GM12872 (cell line): ENCODE measurements around the gene FAR1.

Experiments
- TF ChIP-seq, protein P1 (sequence below): IDR thresholded peaks from 3 replicates; pipeline ENCODE4 v1.5.1; 2011; ENCODE audit warnings: low read depth, mild to moderate bottlenecking, low read length, moderate library complexity; ENCODE audit not compliant: insufficient read depth

FAR1 gene

DNA sequence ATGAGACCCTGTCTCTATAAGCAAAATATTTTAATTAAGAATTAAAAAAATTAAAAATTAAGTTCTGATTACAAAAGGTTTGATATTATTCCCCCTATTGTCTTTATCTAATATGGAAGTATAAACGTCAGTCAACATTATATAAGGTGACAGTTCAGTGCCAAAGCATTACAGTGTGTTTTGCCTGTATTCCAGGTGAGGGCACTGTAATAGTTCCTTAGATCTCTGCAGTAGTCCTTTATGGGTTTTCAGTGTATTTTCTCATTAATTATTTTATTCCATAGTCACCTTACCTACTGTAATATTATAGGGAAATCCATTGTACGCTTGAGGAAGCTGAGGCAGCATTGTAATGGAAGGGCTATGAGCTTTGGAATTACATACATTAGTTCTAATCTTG, 33.0 kb downstream of the FAR1 start:
- TF ChIP-seq, protein P1, sequence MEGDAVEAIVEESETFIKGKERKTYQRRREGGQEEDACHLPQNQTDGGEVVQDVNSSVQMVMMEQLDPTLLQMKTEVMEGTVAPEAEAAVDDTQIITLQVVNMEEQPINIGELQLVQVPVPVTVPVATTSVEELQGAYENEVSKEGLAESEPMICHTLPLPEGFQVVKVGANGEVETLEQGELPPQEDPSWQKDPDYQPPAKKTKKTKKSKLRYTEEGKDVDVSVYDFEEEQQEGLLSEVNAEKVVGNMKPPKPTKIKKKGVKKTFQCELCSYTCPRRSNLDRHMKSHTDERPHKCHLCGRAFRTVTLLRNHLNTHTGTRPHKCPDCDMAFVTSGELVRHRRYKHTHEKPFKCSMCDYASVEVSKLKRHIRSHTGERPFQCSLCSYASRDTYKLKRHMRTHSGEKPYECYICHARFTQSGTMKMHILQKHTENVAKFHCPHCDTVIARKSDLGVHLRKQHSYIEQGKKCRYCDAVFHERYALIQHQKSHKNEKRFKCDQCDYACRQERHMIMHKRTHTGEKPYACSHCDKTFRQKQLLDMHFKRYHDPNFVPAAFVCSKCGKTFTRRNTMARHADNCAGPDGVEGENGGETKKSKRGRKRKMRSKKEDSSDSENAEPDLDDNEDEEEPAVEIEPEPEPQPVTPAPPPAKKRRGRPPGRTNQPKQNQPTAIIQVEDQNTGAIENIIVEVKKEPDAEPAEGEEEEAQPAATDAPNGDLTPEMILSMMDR: no peak

DNA sequence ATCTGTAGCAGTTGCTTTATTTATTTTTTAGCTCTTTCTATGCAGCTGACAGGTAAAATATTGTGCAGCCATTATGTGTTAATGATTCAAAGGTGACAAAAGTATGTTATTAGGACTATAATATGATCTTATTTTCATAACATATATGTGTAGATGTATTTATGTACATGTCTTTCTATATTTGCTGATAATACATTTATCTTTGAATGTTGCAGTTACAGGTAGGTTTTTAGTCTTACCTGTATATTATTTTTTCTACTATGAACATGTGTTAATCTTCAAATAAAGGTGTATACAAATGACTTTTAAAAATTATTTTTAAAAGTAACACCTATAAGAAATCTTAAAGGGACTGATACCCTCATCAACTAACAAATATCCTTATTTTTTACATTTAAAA, 33.6 kb downstream of the FAR1 start:
- TF ChIP-seq, protein P1: no peak

DNA sequence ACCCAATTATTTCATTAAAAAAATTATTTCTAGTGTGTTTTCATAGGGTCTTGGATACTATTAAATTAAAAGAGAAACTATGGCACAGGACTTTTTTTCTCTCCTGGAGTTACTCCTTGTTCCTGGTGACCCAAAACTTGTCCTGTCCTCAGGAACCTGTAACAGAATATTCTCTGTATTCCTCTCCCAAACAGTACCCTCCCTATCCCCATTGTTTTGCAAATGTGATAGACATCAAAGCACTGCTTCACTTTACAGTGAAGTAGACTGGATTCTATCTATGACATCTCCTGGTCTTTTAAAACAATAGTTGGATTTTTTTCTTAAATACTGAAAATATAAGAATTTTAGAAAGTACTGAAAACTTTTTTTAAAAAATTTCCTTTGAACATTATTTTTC, 37.2 kb downstream of the FAR1 start:
- TF ChIP-seq, protein P1: no peak

DNA sequence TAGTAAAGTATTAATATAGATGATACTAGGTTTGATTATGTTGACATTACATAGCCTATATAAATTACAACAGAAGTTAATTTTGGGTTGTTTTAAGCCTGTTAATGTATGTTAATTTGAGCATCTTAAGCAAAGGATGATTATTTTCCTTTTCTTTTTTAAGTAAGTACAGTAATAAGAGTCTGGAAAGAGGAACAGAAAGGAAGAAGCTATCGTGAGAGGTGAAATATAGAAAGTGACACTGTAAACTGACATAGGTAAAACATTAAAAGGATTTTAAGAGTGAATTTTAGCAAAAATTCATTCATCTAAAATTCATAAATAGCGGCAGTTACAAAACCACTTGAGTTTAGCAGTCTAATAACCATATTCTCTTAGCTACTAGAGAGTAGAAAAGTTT, 45.5 kb downstream of the FAR1 start:
- TF ChIP-seq, protein P1: no peak

DNA sequence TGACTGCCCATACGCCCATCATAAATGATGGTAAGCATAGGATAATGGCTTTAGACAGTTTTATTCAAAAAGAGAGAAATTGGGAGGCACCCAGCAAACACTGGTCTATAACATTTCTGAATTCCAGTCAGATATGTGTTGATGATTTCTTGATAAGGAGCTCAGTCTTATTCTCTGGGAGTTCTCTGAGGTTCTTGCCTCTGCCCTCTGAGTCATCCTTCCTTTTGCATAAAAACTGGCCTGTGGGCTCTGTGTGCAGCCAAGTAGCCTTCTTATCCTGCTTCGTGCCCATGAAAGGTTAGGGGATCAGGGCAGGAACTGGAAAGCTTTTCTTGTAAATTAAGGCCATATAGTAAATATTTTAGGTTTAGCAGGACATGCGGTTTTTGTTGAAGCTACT, 48.9 kb downstream of the FAR1 start:
- TF ChIP-seq, protein P1: no peak

DNA sequence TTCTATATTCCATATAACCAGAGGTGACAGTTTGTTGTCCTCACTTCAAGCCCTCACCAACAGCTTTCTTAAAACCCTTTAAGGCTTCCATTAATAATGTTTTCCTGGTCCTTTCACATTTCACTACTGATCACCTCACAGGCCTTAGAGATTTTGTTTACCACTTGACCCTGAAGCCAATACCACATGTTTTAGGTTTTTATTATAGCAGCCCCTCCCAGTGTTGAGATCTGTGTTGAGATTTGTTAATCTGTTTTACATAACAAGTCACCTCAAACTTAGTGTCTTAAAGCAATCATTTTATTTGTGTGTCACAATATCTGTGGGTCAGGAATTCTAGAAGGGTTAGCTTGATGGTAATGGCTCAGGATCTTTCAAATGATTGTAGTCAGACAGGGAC, 49.9 kb downstream of the FAR1 start:
- TF ChIP-seq, protein P1: no peak

DNA sequence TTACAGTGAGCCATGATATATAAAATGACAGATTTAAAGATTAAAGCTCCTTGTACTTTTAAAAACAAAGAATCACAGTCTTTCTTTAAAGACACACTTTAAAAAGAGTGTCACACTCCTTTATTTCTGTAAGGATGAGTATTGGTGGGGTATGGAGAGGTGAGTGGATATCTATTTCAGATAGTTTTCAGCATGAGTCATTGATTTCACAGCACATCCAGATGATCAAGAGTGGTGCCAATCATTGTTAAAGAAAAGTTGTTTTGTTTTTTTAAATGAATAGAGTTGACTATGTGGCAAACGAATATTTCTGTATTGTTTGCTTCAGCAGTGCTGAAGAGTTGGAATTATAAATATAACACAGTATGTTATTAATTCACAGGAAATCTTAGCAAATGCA, 52.5 kb downstream of the FAR1 start:
- TF ChIP-seq, protein P1: no peak

DNA sequence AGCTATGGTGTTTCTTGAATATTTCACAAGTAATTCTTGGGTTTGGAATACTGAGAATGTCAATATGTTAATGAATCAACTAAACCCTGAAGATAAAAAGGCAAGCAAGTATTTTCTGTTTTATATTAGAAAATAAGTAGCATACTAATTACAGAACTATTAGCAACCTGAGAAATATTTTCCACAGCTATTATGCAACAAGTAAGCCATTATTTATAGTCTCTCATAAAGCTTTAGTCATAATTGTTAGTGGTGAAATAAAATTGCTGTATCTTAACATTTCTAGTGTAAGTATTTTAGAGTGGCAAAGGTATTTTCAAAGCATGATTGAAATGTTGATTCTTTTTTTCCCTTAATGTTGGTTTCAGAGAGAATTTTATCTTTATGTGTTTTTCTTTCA, 53.3 kb downstream of the FAR1 start:
- TF ChIP-seq, protein P1: no peak
